Right lobe of liver (tissue), 4 donors: Measurements from ENCODE around the gene BIN1.

Experiments used
- CTCF ChIP-seq, 4 donors: fragments of 200-600 bp in 3 of 4; fragments of 450-650 bp in 1 of 4; IDR thresholded peaks; one replicate each; pipeline versions ENCODE4 v1.5.1 to v1.8.0; 2016 to 2022; ENCODE audit warnings: antibody characterized with exemption in 4 of 4, mild to moderate bottlenecking in 2 of 4
- POLR2A ChIP-seq: fragments of 450-650 bp; IDR thresholded peaks from one replicate; pipeline ENCODE4 v1.6.1; 2017; ENCODE audit warnings: antibody characterized with exemption, mild to moderate bottlenecking
- donor health status: DM: no; HTN: no; CAD: no.
- donor health status: DM: no; HTN: no; CAD: no.
- donor health status: DM: no; HTN: yes; CAD: no.

GRCh38 chr2:127060264-127060945 is 46.5 kb downstream of the BIN1 start:
- TF ChIP-seq CTCF (IDR thresholded peaks at IDR 0.05) (no peak), POLR2A (no peak)
